Kasumi-1 (cell line): ENCODE data around the gene NMNAT2.

Experiments used
- DNase-seq, 2 experiments: peaks; one replicate each; lab custom pipeline; 2025; lab: John Stamatoyannopoulos, UW

The NMNAT2 gene

DNA sequence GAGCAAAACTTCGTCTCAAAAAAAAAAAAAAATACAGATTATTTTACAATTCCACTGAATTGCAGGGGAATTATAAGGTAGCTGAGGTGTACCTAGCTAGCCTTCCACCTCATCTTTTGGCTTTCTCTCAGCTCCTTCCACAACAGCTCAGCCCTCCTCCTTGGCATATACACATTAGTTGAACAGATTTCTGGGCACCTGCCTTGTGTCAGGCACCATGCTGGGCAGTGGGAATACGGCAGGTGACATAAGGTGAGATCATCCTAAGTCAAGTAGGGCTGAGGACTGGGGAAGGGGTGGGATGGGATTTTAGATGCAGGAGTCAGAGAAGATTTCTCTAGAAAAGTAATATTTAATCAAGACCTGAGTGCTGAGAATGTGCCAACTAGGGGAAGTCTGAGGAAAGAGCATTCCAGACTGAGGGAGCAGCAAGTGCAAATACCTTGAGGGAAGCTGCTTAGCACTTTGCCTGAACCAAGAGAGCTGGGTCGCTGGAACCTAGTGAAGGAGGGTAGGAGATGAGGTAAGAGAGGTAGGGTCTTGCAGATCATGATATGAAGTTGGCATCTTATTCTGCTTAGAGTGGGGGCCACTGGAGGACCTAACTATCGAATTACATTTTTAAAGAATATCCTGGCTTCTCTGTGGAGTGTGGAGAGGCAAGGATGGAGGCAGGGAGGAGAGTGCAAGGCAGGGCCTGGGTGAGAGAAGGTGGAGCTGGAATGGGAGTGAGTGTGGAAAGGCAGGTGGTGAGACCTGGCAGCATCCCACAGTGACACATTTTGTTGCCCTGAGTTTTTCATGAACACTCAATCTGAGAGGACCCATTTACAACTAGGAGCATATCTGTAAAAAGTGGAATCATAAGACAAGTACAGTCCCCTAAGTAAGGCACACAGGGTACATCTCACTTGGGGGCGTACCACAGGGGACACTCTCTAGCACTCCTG is 203.9 kb downstream of the NMNAT2 start:
- no peak for DNase-seq

DNA sequence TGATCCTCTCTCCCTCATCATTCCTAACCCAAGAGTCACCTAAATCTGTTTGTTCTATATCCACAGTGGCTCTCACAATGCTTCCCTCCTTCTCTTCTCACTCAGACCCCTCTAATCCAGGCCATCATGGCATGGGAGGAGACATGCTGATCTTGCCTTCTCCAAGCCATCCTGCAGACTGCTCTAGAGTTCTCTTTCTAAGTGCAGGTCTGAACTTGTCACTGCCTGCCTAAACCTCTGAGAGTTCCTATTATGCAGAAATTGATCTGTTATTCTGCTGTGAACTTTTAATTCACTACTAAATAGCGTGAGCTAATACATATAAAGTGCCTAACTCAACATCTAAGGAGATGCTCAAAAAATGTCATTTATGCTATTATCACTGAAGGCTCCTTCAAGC is 205.3 kb downstream of the NMNAT2 start:
- DNase-seq, result no peak

DNA sequence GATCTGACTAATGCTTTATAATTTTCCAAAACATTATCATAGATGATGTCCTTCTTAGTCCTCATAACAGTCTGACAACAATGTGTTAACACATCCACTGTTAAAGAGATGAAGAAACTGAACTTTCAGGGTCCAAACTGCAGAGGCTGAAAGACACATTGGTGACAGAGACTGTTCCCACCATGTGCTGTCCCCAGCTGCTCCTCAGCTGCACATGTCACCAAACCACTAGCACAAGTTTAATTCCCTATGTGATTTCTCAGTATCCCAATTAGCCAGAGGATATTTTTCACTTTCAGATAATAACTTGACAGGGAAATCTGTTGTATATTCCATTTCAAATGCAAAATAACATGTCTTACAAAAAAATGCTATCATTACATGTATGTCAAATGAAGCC is 207.5 kb downstream of the NMNAT2 start:
- no peak for DNase-seq

DNA sequence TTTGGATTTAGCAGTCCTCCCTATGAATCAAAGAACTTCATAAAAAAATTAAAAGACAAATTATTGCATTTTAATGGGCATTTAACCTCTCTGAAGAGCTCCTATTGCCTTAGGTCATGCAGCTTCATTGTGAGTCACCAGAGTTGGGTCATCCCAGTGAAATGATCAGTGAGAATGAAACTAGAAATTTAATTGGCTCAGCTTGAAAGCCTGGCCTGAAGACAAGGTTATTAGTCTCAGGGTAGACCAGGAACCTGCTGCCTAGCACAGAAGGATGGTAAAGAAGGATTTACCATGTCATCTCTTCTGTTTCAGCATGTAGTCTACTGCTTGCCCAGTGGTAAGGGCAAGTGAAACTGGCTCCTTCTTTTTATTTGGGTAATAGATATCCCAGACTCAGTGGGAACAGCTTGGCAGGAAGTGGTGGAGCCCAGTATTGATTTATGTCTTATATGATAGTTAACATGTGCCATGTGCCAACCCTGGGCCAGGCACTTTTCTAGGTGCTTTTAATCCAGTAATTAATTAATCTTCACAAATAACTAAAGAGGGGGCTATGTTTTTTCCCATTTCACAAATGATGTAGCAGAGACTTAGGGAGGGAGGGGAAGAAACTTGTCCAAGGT is 208.5 kb downstream of the NMNAT2 start:
- no peak for DNase-seq

DNA sequence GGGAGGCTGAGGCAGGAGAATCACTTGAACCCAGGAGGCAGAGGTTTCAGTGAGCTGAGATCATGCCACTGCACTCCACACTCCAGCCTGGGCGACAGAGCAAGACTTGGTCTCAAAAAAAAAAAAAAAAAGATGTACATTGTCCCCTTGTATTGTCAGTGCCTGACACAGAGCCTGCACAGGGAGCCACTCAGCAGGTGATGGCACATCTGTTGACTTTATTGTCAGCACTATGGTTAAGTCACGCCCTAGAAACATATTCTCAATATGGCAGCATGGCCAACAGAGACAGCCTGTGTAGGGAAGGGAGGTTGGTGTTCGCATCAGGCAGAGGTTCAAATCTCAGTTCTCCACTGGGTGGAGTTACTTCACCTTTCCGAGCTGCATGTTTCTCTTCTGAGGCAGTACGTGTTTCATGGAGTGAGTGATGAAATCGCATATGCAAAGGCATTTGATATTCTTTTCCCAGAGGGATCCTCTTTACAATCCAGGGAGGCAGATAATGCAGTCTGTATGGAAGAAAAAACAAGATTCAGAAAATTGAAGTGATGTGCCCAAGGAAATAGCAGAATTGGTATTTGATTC is 211.6 kb downstream of the NMNAT2 start:
- no peak for DNase-seq

DNA sequence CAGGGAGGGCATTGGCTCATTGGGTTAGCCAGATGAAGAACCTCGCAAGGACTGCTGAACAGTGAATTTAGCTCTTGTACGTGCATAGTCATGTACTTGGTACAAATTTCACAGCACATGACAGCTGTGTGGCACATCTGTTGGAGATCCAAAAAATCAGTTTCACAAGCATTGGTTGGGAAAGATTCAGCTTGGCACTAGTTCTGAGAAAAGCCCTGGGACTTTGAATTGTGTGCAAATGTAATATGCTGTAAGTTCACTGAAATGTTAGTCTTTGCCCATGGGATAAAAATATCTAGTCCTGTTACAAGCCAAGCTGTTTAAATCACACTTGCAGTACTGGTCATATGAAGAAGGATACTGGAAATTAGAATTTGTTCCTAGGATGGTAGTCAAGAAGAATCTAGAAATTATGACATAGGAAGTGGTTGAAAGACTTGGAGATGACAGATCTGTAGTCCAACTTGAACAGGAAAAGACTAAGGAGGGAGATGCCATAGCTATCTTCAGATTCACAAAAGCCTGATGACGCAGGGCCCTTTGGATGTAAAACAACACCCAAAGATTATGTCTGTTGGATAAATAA is 212.9 kb downstream of the NMNAT2 start:
- DNase-seq, result no peak

DNA sequence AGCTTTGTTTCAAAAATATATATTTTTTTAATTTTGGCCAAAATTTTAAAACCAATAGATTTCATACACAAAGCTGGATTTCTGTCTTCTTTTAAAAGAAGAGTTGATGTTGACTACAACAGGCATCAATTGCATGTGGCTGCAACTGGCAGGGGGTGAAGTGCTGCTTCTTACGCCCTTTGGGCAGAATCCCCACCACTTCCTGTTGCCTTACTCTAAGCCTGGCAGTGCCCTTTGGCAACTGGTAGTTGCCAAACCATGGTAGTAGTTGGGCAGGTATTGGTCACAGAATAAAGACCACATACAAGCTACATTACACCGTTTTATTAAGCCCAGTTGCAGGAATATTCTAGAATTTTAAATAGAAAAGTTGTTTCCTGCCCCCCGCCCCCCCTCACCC is 215.1 kb downstream of the NMNAT2 start:
- no peak for DNase-seq

DNA sequence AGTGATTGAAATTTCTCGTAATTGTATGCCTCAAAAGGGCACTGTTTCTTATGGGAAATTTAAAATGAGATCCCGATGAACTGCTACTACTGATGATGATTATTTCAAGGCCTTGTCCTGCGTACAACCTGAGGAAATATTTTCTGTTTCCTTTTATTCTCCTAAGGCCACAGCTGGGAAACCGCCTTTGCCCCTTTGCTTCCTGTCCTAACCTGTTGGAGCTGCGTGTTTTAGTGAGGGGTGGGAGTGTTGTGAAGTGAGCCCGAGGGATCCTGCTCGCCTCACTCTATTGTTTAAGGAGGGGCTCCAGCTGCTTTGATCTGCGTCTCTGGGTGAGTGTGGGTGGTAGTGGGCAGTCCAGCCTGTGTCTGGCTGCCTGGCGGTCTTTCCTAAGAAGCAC is 217.7 kb downstream of the NMNAT2 start:
- no peak for DNase-seq

DNA sequence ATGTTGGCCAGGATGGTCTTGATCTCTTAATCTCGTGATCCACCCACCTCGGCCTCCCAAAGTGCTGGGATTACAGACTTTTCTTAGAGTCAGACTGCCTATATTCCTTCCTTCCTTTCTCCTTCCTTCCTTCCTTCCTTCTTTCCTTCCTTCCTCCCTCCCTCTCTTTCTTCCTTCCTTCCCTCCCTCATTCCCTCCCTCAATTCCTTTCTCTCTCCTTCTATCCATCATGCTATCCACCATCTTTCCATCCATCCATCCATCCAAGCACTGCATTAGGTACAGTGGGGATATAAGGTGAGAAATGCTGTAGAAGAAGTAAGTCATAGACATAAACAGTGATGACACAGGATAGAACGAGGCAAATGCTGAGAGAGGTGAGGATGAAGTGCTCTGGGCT is 218.9 kb downstream of the NMNAT2 start:
- no peak for DNase-seq

DNA sequence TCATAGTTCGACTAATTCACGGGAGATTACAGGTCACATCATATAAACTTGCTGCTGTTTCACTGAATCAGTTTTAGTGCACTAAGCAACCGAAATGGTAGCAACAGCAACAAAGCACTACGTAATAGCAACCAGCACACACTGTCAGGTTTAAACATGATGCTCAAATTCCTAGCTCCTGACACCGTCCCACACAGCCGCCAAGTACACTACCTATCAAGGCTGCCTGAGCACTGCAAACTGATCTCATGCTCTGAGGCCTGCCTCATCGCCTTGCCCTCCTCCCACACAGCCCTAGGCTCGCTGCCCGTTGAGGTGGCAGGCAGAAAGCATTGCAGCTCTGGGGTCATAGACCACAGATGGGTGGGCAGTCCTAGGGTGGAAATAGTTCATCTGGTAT is 219.7 kb downstream of the NMNAT2 start:
- no peak for DNase-seq
